Upper lobe of left lung (tissue), 6 donors: ENCODE measurements around the gene ACSL5. TPM values are rescaled to one million over a fixed set of nuclear protein-coding genes. Genes with fewer than 3 reads are reported as not detected.

Experiments
- ATAC-seq, 2 donors: fragments of 200-7000 bp; cut with Tn5 transposase; one replicate each; pipeline ENCODE4 v1.9.1; 2022; ENCODE audit warnings: mild to moderate bottlenecking in 2 of 2, moderate library complexity in 2 of 2; ENCODE audit not compliant: low FRiP score in 2 of 2
- DNase-seq, 2 donors: peaks; one replicate each; pipeline ENCODE4 v3.0.0-alpha.2; 2019 to 2020
- H3K27ac ChIP-seq, 4 donors: fragments of 200-600 bp; sonication (generic); one replicate each; pipeline ENCODE4 v1.5.1; 2016 to 2019
- H3K27me3 ChIP-seq, 4 donors: fragments of 200-600 bp; sonication (generic); one replicate each; pipeline ENCODE4 v1.5.1; 2017 to 2019
- H3K36me3 ChIP-seq, 4 donors: fragments of 200-600 bp; sonication (generic); one replicate each; pipeline ENCODE4 v1.5.1; 2016 to 2019
- H3K4me1 ChIP-seq, 4 donors: fragments of 200-600 bp; sonication (generic); one replicate each; pipeline ENCODE4 v1.5.1; 2018 to 2019
- H3K4me3 ChIP-seq, 4 donors: fragments of 200-600 bp; sonication (generic); one replicate each; pipeline ENCODE4 v1.5.1; 2017 to 2019; ENCODE audit warnings: mild to moderate bottlenecking in 2 of 4, moderate library complexity in 1 of 4
- H3K9me3 ChIP-seq, 4 donors: fragments of 200-600 bp; sonication (generic); one replicate each; pipeline ENCODE4 v1.5.1; 2018 to 2019
- CTCF ChIP-seq, 6 experiments: fragments of 450-650 bp in 4 of 6; fragments of 200-600 bp in 2 of 6; sonication (generic) in 2 of 6; IDR thresholded peaks; one replicate each; pipeline ENCODE4 v1.5.1; 2016 to 2019; ENCODE audit warnings: antibody characterized with exemption in 6 of 6
- EP300 ChIP-seq, 4 donors: sonication (generic); formaldehyde crosslinking; IDR thresholded peaks; one replicate each; pipeline ENCODE4 v1.5.1; 2017; ENCODE audit warnings: antibody characterized with exemption in 4 of 4, control low read depth in 2 of 4
- POLR2A ChIP-seq, 4 donors: fragments of 450-650 bp; IDR thresholded peaks; one replicate each; pipeline ENCODE4 v1.5.1; 2016 to 2017; ENCODE audit warnings: antibody characterized with exemption in 4 of 4, mild to moderate bottlenecking in 2 of 4
- POLR2AphosphoS5 ChIP-seq, 2 donors: sonication (generic); formaldehyde crosslinking; IDR thresholded peaks; one replicate each; pipeline ENCODE4 v1.5.1; 2017; ENCODE audit warnings: antibody characterized with exemption in 2 of 2
- WGBS, 2 donors: methylation state at CpG; one replicate each; pipeline ENCODE4 v1.1.5; 2017 to 2018; 5-methylcytosine and 5-hydroxymethylcytosine counted together
- total RNA-seq, 6 donors: library from RNA; depleted of rRNA in 4 of 6; stranded (reverse); fragments of >200 nt in 4 of 6; gene quantifications; one replicate each; pipeline versions ENCODE4 v1.1.0 to v1.2.1, GENCODE V29; 2016 to 2021
- donor health status: DM: no; HTN: no; CAD: no; lungs with moderate emphysema.
- donor health status: DM: no; HTN: yes; CAD: no; lungs with severe emphysema.

ACSL5 gene
- total RNA-seq, 6 donors from 2014 or later: 33.2 to 73.0 (median 62.0) TPM

DNA sequence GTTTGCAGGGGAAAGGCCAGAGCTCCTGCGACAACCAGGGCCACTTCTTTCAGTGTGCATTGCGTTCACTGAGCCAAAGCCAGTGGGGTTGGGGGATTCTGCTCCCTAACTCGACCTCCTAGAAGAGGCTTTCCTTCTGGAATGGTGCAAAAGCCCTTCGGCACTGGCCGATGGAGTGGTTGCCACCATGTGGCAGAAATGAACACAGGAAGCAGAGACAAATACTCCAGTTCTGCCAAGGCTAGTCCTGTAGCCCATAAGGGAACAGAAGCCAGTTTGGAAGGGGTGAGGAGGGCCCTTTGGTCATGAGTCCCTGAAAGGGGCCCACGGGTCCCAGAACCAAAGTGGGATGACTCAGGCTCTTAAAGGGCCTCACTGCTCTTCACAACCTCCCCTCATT lies 29.7 kb upstream of the ACSL5 start:
- TF ChIP-seq CTCF (IDR thresholded peaks at IDR 0.05) (no peak), POLR2A (IDR thresholded peaks at IDR 0.05) (no peak), POLR2AphosphoS5 (IDR thresholded peaks at IDR 0.05) (no peak), EP300 (IDR thresholded peaks at IDR 0.05) (no peak)
- no peak overlapping the region for H3K27ac ChIP-seq
- H3K4me3 ChIP-seq: no peak overlapping the region
- H3K4me1 ChIP-seq: no peaks in the 10 kb centered on the region
- DNase-seq: no peak
- no peaks in the 10 kb centered on the region for H3K27me3 ChIP-seq
- WGBS, 2 donors: 73 to 86% methylated on average over 6 of the region's 6 CpGs
- peak in 1 of 2 donors; percentile 15 for ATAC-seq
- no peaks in the 10 kb centered on the region for H3K36me3 ChIP-seq
- no peaks in the 10 kb centered on the region for H3K9me3 ChIP-seq

GRCh38 chr10:112345202-112345601 lies 28.7 kb upstream of the ACSL5 start:
- ATAC-seq: no peak
- H3K36me3 ChIP-seq: no peaks in the 10 kb centered on the region
- H3K4me1 ChIP-seq: no peaks in the 10 kb centered on the region
- H3K4me3 ChIP-seq: no peak overlapping the region
- H3K9me3 ChIP-seq: no peaks in the 10 kb centered on the region
- no peaks in the 10 kb centered on the region for H3K27me3 ChIP-seq
- WGBS, 2 donors: 59 to 97% methylated on average over 3 of the region's 3 CpGs
- H3K27ac ChIP-seq: no peak overlapping the region
- no peak for DNase-seq
- TF ChIP-seq CTCF (IDR thresholded peaks at IDR 0.05) (no peak), POLR2AphosphoS5 (IDR thresholded peaks at IDR 0.05) (no peak), EP300 (IDR thresholded peaks at IDR 0.05) (no peak), POLR2A (IDR thresholded peaks at IDR 0.05) (no peak)

- H3K36me3 ChIP-seq: no peaks in the 10 kb centered on the region
- no peaks in the 10 kb centered on the region for H3K27me3 ChIP-seq
- ATAC-seq (no peak), DNase-seq (no peak)
- no peaks in the 10 kb centered on the region for H3K4me1 ChIP-seq
- H3K9me3 ChIP-seq: no peaks in the 10 kb centered on the region
- TF ChIP-seq EP300 (IDR thresholded peaks at IDR 0.05) (no peak), POLR2AphosphoS5 (IDR thresholded peaks at IDR 0.05) (no peak), CTCF (IDR thresholded peaks at IDR 0.05) (no peak), POLR2A (IDR thresholded peaks at IDR 0.05) (no peak)
- no peak overlapping the region for H3K27ac ChIP-seq
- WGBS, 2 donors: 89 to 97% methylated on average over 4 to 9 of the region's 9 CpGs
- no peak overlapping the region for H3K4me3 ChIP-seq
Observed at GRCh38 chr10:112345743-112346142, 28.2 kb upstream of the ACSL5 start.

GRCh38 chr10:112346774-112347173 lies 27.1 kb upstream of the ACSL5 start:
- Histone ChIP-seq H3K4me1 (no peaks in the 10 kb centered on the region), H3K27ac (no peak overlapping the region), H3K4me3 (no peak overlapping the region), H3K36me3 (no peaks in the 10 kb centered on the region), H3K9me3 (no peaks in the 10 kb centered on the region), H3K27me3 (no peaks in the 10 kb centered on the region)
- DNase-seq: no peak
- WGBS, 2 donors: 84 to 95% methylated on average over 5 of the region's 5 CpGs
- TF ChIP-seq CTCF (IDR thresholded peaks at IDR 0.05) (no peak), EP300 (IDR thresholded peaks at IDR 0.05) (no peak)
- ATAC-seq: no peak

DNA sequence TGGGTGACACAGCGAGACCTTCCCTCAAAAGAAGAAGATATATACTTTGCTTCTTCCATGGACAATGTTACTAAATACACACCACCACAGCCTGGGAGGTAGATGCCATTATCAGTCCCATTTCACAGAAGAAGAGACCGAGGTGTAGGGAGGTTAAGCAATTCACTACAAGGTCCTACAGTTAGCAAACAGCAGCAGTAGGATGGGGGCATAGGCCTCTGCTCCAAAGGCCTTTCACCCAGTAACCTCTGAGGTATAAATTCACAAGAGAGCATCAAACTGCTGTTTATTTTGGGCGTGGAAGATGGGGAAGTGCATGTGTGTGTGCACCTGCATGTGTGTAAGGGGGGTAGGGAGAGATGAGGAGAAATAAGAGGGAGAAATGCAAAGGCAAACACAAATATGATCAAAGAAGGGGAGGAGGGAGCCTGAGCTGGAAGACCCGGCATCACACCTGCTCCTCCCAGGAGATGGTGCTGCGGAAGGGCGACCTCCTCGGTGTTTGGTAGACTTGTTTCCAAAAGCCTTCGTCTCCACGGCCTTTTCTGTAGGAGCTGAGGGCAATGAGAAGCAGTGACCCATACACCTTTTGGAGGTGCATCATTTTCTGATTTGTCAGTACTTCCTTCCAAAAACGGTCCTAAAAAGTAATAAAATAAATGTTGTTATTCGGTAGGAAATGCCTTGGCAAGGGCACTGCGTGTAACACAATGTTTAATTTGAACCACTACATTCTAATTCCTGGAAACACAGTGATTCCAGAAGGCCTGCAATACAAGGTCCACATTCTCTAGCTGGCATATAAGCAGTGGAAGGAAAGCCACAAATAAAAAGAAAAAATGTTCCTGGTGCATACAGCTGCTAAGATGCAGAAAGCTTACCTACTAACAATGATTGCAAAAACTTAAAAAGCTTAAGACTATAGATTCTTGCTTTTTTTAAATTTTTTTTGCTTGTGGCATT lies 25.9 kb upstream of the ACSL5 start:
- no peaks in the 10 kb centered on the region for H3K36me3 ChIP-seq
- TF ChIP-seq POLR2AphosphoS5 (IDR thresholded peaks at IDR 0.05) (no peak), CTCF (IDR thresholded peaks at IDR 0.05) (no peak), EP300 (IDR thresholded peaks at IDR 0.05) (no peak), POLR2A (IDR thresholded peaks at IDR 0.05) (no peak)
- no peak overlapping the region for H3K4me3 ChIP-seq
- H3K27ac ChIP-seq: no peak overlapping the region
- H3K27me3 ChIP-seq: no peaks in the 10 kb centered on the region
- no peak for DNase-seq
- WGBS, 2 donors: 82% methylated on average over 12 of the region's 12 CpGs
- H3K4me1 ChIP-seq: no peaks in the 10 kb centered on the region
- no peaks in the 10 kb centered on the region for H3K9me3 ChIP-seq
- ATAC-seq: no peak
